D721Med (cell line): ENCODE measurements around the gene IL19.

Experiments used
- DNase-seq: peaks from one replicate; pipeline ENCODE4 v3.0.0; 2011; ENCODE audit warnings: low spot score; ENCODE audit not compliant: insufficient read length
- FAIRE-seq: peaks from 2 replicates; lab custom pipeline; 2011; peaks lifted over from hg19 to GRCh38; lab: Jason Lieb, UNC
- TF ChIP-seq, protein P1 (sequence below): IDR thresholded peaks from 2 replicates; pipeline ENCODE4 v1.5.1; 2012; ENCODE audit warnings: mild to moderate bottlenecking, control low read depth; ENCODE audit not compliant: insufficient read depth; ENCODE audit errors: missing control alignments

Gene IL19

DNA sequence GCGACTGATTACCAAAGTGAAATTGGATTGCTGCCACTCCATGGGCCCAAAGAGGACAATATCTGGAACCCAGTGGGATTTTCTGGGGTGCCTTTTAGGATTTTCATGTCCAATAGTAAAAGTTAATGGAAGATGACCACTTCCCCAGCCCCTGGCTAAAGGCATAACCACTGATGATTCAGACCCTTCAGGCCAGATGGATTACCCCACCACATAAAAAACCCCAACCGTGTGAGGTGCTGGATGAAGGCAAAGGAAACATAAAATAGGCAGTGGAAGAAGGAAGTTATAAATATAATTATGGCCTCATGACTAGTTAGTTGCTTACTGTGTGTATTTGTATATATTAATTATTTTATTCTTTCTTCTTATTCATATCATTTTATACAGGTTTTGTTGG lies 41.9 kb downstream of the IL19 start:
- TF ChIP-seq, protein P1, sequence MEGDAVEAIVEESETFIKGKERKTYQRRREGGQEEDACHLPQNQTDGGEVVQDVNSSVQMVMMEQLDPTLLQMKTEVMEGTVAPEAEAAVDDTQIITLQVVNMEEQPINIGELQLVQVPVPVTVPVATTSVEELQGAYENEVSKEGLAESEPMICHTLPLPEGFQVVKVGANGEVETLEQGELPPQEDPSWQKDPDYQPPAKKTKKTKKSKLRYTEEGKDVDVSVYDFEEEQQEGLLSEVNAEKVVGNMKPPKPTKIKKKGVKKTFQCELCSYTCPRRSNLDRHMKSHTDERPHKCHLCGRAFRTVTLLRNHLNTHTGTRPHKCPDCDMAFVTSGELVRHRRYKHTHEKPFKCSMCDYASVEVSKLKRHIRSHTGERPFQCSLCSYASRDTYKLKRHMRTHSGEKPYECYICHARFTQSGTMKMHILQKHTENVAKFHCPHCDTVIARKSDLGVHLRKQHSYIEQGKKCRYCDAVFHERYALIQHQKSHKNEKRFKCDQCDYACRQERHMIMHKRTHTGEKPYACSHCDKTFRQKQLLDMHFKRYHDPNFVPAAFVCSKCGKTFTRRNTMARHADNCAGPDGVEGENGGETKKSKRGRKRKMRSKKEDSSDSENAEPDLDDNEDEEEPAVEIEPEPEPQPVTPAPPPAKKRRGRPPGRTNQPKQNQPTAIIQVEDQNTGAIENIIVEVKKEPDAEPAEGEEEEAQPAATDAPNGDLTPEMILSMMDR: no peak
- no peak for FAIRE-seq

GRCh38 chr1:206814716-206815341 lies 44.3 kb downstream of the IL19 start:
- DNase-seq (no peak), FAIRE-seq (no peak)
- TF ChIP-seq, protein P1: no peak

More for the DNA sequence above, 41.9 kb downstream of the IL19 start:
- no peak for DNase-seq

GRCh38 chr1:206816390-206817287 lies 46.1 kb downstream of the IL19 start:
- DNase-seq (no peak), FAIRE-seq (no peak)
- TF ChIP-seq, protein P1: no peak

DNA sequence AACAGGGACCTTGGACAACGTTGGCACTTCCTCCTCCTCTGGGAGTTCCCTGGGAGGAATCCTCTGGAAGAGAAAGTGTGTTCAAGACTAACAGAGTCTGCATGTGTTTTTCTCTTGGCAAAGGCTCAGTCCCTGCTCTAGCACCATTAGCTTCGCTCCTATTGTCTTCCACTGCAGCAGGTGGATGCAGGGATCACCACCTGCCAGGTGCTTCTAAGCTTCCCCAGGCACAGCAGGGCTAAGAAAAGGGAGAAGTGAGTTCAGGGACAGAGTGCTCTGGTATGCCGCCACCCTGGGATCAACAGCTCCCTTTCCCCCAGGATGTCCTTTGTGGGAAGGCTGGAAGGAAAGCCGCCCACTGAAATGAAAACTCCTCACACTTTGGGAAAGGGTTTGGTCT lies 50.9 kb downstream of the IL19 start:
- TF ChIP-seq, protein P1: no peak
- no peak for FAIRE-seq
- no peak for DNase-seq

DNA sequence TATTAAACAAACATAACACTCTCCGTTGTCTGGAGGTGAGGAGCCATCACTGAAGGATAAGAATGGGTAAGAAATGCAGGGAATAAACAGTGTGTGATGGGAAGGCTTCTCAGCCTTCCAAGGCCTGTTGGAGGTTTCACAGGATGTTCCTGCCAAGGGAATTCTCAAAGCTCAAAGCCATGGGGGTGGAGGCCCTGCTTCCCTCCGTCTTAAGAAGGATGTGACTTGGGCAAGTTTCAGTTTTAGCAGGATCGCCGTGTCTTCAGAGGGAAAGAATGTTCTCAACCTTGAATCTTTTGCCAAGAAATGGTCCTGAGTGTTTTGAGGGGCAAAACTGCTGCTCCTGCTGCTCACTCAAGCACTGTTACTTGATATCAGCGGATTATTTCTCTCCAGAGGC lies 53.2 kb downstream of the IL19 start:
- no peak for FAIRE-seq
- TF ChIP-seq, protein P1: no peak
- no peak for DNase-seq

GRCh38 chr1:206824331-206824730 lies 53.8 kb downstream of the IL19 start:
- no peak for DNase-seq
- no peak for FAIRE-seq
- TF ChIP-seq, protein P1: no peak
